ENCODE results near the gene OGA. TPM values are rescaled to one million over a fixed set of nuclear protein-coding genes. Genes with fewer than 3 reads are reported as not detected.
"Not testable (repeated sequence)": the region's sequence is repeated elsewhere in the genome, so short reads cannot be mapped to it uniquely, and the experiment has no call there.

OGA gene
- total RNA-seq, 2 donors from 2014 or later, result 131 to 241 TPM

GRCh38 chr10:101797403-101798059 lies 20.7 kb downstream of the OGA start:
- Histone ChIP-seq H3K4me3 (no peak overlapping the region), H3K9me3 (no peaks in the 10 kb centered on the region), H3K36me3 (peaks cover 80% of the 10 kb centered on the region), H3K27ac (no peak overlapping the region), H3K4me1 (ENCODE audit: control insufficient read depth in 1 of 2, low read depth in 2 of 2) (no peaks in the 10 kb centered on the region), H3K27me3 (replicated peaks; ENCODE audit: insufficient read depth) (no peaks in the 10 kb centered on the region)
- no peak for DNase-seq (ENCODE audit: low spot score)
- ATAC-seq (ENCODE audit: insufficient number of reproducible peaks, low FRiP score, low read depth), result no peak
- no peak for TF ChIP-seq CTCF (IDR thresholded peaks at IDR 0.05)

GRCh38 chr10:101793526-101793925 lies 24.7 kb downstream of the OGA start:
- ATAC-seq (ENCODE audit: insufficient number of reproducible peaks, low FRiP score, low read depth) (no peak), DNase-seq (ENCODE audit: low spot score) (no peak)
- peaks cover 72% of the 10 kb centered on the region for H3K36me3 ChIP-seq
- no peaks in the 10 kb centered on the region for H3K9me3 ChIP-seq
- H3K27me3 ChIP-seq (replicated peaks; ENCODE audit: insufficient read depth), result no peaks in the 10 kb centered on the region
- TF ChIP-seq CTCF (IDR thresholded peaks at IDR 0.05), result no peak
- H3K4me1 ChIP-seq (ENCODE audit: control insufficient read depth in 1 of 2, low read depth in 2 of 2), result no peaks in the 10 kb centered on the region
- no peak overlapping the region for H3K4me3 ChIP-seq
- no peak overlapping the region for H3K27ac ChIP-seq

GRCh38 chr10:101789686-101790085 lies 28.6 kb downstream of the OGA start:
- no peak for TF ChIP-seq CTCF (IDR thresholded peaks at IDR 0.05)
- no peak for ATAC-seq (ENCODE audit: insufficient number of reproducible peaks, low FRiP score, low read depth)
- H3K4me3 ChIP-seq, result no peak overlapping the region
- peaks cover 71% of the 10 kb centered on the region for H3K36me3 ChIP-seq
- no peaks in the 10 kb centered on the region for H3K27me3 ChIP-seq (replicated peaks; ENCODE audit: insufficient read depth)
- H3K9me3 ChIP-seq, result no peaks in the 10 kb centered on the region
- no peak overlapping the region for H3K27ac ChIP-seq
- no peaks in the 10 kb centered on the region for H3K4me1 ChIP-seq (ENCODE audit: control insufficient read depth in 1 of 2, low read depth in 2 of 2)
- no peak for DNase-seq (ENCODE audit: low spot score)

- not testable (repeated sequence) for ATAC-seq (ENCODE audit: insufficient number of reproducible peaks, low FRiP score, low read depth); H3K4me1 ChIP-seq (ENCODE audit: control insufficient read depth in 1 of 2, low read depth in 2 of 2); DNase-seq (ENCODE audit: low spot score); H3K9me3 ChIP-seq; H3K27me3 ChIP-seq (replicated peaks; ENCODE audit: insufficient read depth); H3K4me3 ChIP-seq; H3K27ac ChIP-seq
- H3K36me3 ChIP-seq, result peaks cover 67% of the 10 kb centered on the region
These were observed 29.0 kb downstream of the OGA start for GRCh38 chr10:101789231-101789630.

- Histone ChIP-seq H3K27ac (no peak overlapping the region), H3K36me3 (peaks cover 39% of the 10 kb centered on the region), H3K4me3 (no peak overlapping the region), H3K4me1 (ENCODE audit: control insufficient read depth in 1 of 2, low read depth in 2 of 2) (peaks cover 4 to 26% of the 10 kb centered on the region in 2 donors), H3K27me3 (replicated peaks; ENCODE audit: insufficient read depth) (no peaks in the 10 kb centered on the region), H3K9me3 (no peaks in the 10 kb centered on the region)
- TF ChIP-seq CTCF (IDR thresholded peaks at IDR 0.05), result no peak
- ATAC-seq (ENCODE audit: insufficient number of reproducible peaks, low FRiP score, low read depth), result no peak
- DNase-seq (ENCODE audit: low spot score), result no peak
These were observed 32.4 kb downstream of the OGA start for GRCh38 chr10:101785801-101786200.

GRCh38 chr10:101784558-101784957 lies 33.7 kb downstream of the OGA start:
- Histone ChIP-seq H3K27ac (no peak overlapping the region), H3K9me3 (no peaks in the 10 kb centered on the region), H3K4me3 (no peak overlapping the region), H3K36me3 (peaks cover 29% of the 10 kb centered on the region), H3K27me3 (replicated peaks; ENCODE audit: insufficient read depth) (no peaks in the 10 kb centered on the region), H3K4me1 (ENCODE audit: control insufficient read depth in 1 of 2, low read depth in 2 of 2) (peaks cover 6 to 35% of the 10 kb centered on the region in 2 donors)
- TF ChIP-seq CTCF (IDR thresholded peaks at IDR 0.05), result no peak
- ATAC-seq (ENCODE audit: insufficient number of reproducible peaks, low FRiP score, low read depth), result no peak
- DNase-seq (ENCODE audit: low spot score), result no peak
